ENCODE measurements around the gene ZNF581. TPM values are rescaled to one million over a fixed set of nuclear protein-coding genes. Genes with fewer than 3 reads are reported as not detected.

ZNF581 gene
- total RNA-seq, 4 donors from 2014 or later: 11.1 to 23.9 (median 15.8) TPM

GRCh38 chr19:55676889-55677505 lies 33.5 kb downstream of the ZNF581 start:
- peaks cover 34 to 36% of the 10 kb centered on the region in 2 donors for H3K4me1 ChIP-seq
- WGBS, 2 donors: 86 to 87% methylated on average over 7 of the region's 7 CpGs
- TF ChIP-seq POLR2A (IDR thresholded peaks at IDR 0.05): no peak
- TF ChIP-seq CTCF (IDR thresholded peaks at IDR 0.05): no peak

DNA sequence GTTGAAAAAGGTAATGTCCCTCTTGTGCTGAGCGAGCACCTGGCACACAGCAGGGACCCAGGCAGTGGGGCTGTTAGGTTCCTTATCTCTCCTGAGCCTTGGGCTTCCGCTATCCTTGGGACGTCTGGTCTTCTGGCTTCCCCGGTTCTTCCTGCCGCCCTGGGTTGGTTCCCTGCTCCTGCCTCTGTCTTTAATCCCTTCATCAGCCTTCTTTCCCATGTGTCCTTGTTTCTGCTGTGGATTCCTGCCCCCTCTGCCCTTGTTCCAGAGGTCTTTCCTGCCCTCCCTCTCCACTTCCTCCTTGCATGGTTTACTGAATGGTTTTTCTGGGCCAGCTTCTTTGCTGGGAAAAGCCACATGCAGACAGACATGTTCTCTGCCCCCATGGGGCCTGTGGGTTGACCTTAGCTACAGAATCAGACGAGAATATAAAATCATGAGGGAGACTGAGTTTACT lies 34.2 kb downstream of the ZNF581 start:
- no peak for DNase-seq
- Histone ChIP-seq H3K9me3 (no peaks in the 10 kb centered on the region), H3K4me3 (replicated peaks in 1 of 3) (no peak overlapping the region), H3K4me1 (peaks cover 34 to 40% of the 10 kb centered on the region in 2 donors), H3K36me3 (peaks cover 24 to 38% of the 10 kb centered on the region in 2 donors), H3K27me3 (no peaks in the 10 kb centered on the region), H3K27ac (no peak overlapping the region)
- WGBS, 2 donors: 68 to 71% methylated on average over 6 of the region's 6 CpGs
- intact Hi-C loops (cut with DNase I): no loop called here
- TF ChIP-seq CTCF (IDR thresholded peaks at IDR 0.05): no peak
- TF ChIP-seq POLR2A (IDR thresholded peaks at IDR 0.05): no peak

More at GRCh38 chr19:55676889-55677505, 33.5 kb downstream of the ZNF581 start:
- DNase-seq: no peak
- H3K4me3 ChIP-seq (replicated peaks in 1 of 3): no peak overlapping the region
- no peaks in the 10 kb centered on the region for H3K27me3 ChIP-seq
- intact Hi-C loops (cut with DNase I): no loop called here
- peaks cover 24 to 34% of the 10 kb centered on the region in 2 donors for H3K36me3 ChIP-seq
- no peaks in the 10 kb centered on the region for H3K9me3 ChIP-seq
- H3K27ac ChIP-seq: no peak overlapping the region

DNA sequence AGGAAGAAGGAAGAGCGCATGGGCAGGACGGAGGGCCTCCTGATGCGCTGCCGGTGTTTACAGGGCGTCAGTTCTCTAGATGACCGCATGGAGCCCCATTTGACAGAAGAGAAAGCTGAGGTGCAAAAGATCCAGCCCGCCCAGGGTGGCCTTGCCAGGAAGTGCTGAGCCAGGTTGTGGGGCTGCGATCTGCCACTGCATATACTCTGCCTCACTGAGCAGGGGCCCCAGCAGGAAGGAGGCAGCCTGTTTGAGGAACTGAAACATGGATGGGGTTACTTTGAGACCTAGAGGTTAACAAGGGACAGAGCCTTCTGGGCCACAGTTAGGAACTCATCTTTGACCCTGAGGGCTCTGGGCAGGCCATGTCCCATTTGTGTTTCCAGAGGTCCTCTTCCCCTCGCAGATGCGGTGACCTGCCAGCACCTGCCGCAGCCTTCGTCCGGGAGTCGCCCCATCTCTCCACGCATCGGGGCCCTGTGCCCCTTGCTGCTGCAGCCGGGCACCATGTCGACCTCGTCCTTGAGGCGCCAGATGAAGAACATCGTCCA lies 34.7 kb downstream of the ZNF581 start:
- H3K27me3 ChIP-seq: no peaks in the 10 kb centered on the region
- no peak for DNase-seq
- 85 to 90% methylated on average over 19 to 21 of the region's 21 CpGs for WGBS, 2 donors
- H3K36me3 ChIP-seq: peaks cover 24 to 36% of the 10 kb centered on the region in 2 donors
- H3K4me3 ChIP-seq (replicated peaks in 1 of 3): no peak overlapping the region
- H3K9me3 ChIP-seq: no peaks in the 10 kb centered on the region
- H3K27ac ChIP-seq: no peak overlapping the region
- TF ChIP-seq POLR2A (IDR thresholded peaks at IDR 0.05) (no peak), CTCF (IDR thresholded peaks at IDR 0.05) (no peak)
- H3K4me1 ChIP-seq: peaks cover 34 to 40% of the 10 kb centered on the region in 2 donors
- intact Hi-C loops (cut with DNase I): no loop called here

- TF ChIP-seq POLR2A (IDR thresholded peaks at IDR 0.05) (no peak), CTCF (IDR thresholded peaks at IDR 0.05) (no peak)
- H3K9me3 ChIP-seq: no peaks in the 10 kb centered on the region
- intact Hi-C loops (cut with DNase I): no loop called here
- WGBS, 2 donors: 88 to 90% methylated on average over 12 to 18 of the region's 24 CpGs
- no peak overlapping the region for H3K27ac ChIP-seq
- H3K4me1 ChIP-seq: peaks cover 30 to 40% of the 10 kb centered on the region in 2 donors
- DNase-seq: no peak
- H3K36me3 ChIP-seq: peaks cover 24 to 27% of the 10 kb centered on the region in 2 donors
- no peaks in the 10 kb centered on the region for H3K27me3 ChIP-seq
- H3K4me3 ChIP-seq (replicated peaks in 1 of 3): no peak overlapping the region
Observed at GRCh38 chr19:55679343-55680257, 36.2 kb downstream of the ZNF581 start.

All from thyroid gland (tissue), 4 donors.